Neuronal stem cell (in vitro differentiated cells): Measurements from ENCODE around the gene WFDC12.

Experiments used
- DNase-seq: peaks from one replicate; pipeline ENCODE4 v3.0.0-alpha.2; 2013; ENCODE audit warnings: low spot score
- H2AFZ ChIP-seq: one replicate; pipeline ENCODE4 v1.6.1; 2013; ENCODE audit warnings: mild to moderate bottlenecking, low read length, inconsistent platforms
- H2AK5ac ChIP-seq: 2 replicates; pipeline ENCODE4 v1.6.1; 2013; ENCODE audit warnings: low read depth, mild to moderate bottlenecking, inconsistent platforms, low read length, moderate library complexity, mixed read lengths
- H2BK120ac ChIP-seq: 2 replicates; pipeline ENCODE4 v1.6.1; 2013; ENCODE audit warnings: low read depth, mild to moderate bottlenecking, inconsistent platforms, low read length, moderate library complexity, mixed read lengths
- H2BK12ac ChIP-seq: one replicate; pipeline ENCODE4 v1.6.1; 2013; ENCODE audit warnings: low read length, inconsistent platforms
- H2BK15ac ChIP-seq: 2 replicates; pipeline ENCODE4 v1.6.1; 2013; ENCODE audit warnings: mild to moderate bottlenecking, low read length, inconsistent platforms, mixed read lengths
- H2BK5ac ChIP-seq: one replicate; pipeline ENCODE4 v1.6.1; 2013; ENCODE audit warnings: inconsistent platforms, mild to moderate bottlenecking, low read length, moderate library complexity
- H3K14ac ChIP-seq: one replicate; pipeline ENCODE4 v1.6.1; 2013; ENCODE audit warnings: low read length, inconsistent platforms
- H3K18ac ChIP-seq: 2 replicates; pipeline ENCODE4 v1.6.1; 2013; ENCODE audit warnings: low read length, inconsistent platforms
- H3K23ac ChIP-seq: 2 replicates; pipeline ENCODE4 v1.6.1; 2013; ENCODE audit warnings: low read depth, mild to moderate bottlenecking, mixed read lengths, low read length, inconsistent platforms; ENCODE audit not compliant: poor library complexity
- H3K27ac ChIP-seq: replicated peaks from 3 replicates; pipeline ENCODE4 v1.5.1; 2013; ENCODE audit warnings: low read length, inconsistent platforms
- H3K27me3 ChIP-seq, 3 experiments: 2 replicates each; pipeline ENCODE4 v1.6.1; 2013; ENCODE audit warnings: low read length in 3 of 3, mild to moderate bottlenecking in 2 of 3, inconsistent platforms in 1 of 3, low read depth in 1 of 3, mixed read lengths in 1 of 3, moderate library complexity in 1 of 3; ENCODE audit not compliant: control insufficient read depth in 3 of 3, insufficient read depth in 3 of 3
- H3K36me3 ChIP-seq, 2 donors: replicated peaks in 1 of 2; 2 replicates each; pipeline ENCODE4 v1.6.1; 2013; ENCODE audit warnings: low read length in 2 of 2; ENCODE audit not compliant: control insufficient read depth in 2 of 2, insufficient read depth in 2 of 2
- H3K4ac ChIP-seq: 2 replicates; pipeline ENCODE4 v1.6.1; 2013; ENCODE audit warnings: inconsistent platforms, mild to moderate bottlenecking, low read length, moderate library complexity
- H3K4me1 ChIP-seq, 2 donors: 1 replicate in 1 of 2; 2 replicates in 1 of 2; pipeline ENCODE4 v1.6.1; 2013; ENCODE audit warnings: low read length in 2 of 2, low read depth in 1 of 2; ENCODE audit not compliant: control insufficient read depth in 2 of 2, insufficient read depth in 1 of 2
- H3K4me2 ChIP-seq: one replicate; pipeline ENCODE4 v1.6.1; 2013; ENCODE audit warnings: mild to moderate bottlenecking, low read length, inconsistent platforms; ENCODE audit not compliant: insufficient read depth, poor library complexity, severe bottlenecking
- H3K4me3 ChIP-seq, 2 donors: 2 replicates each; pipeline ENCODE4 v1.5.1; 2013; ENCODE audit warnings: low read length in 2 of 2, mild to moderate bottlenecking in 2 of 2, inconsistent platforms in 1 of 2, moderate library complexity in 1 of 2
- H3K79me1 ChIP-seq: one replicate; pipeline ENCODE4 v1.6.1; 2013; ENCODE audit warnings: low read depth, mild to moderate bottlenecking, inconsistent platforms, low read length, moderate library complexity
- H3K9ac ChIP-seq: one replicate; pipeline ENCODE4 v1.6.1; 2013; ENCODE audit warnings: mild to moderate bottlenecking, low read depth, low read length, inconsistent platforms; ENCODE audit not compliant: poor library complexity
- H3K9me3 ChIP-seq, 2 donors: replicated peaks in 1 of 2; 2 replicates each; pipeline versions ENCODE3 to v1.6.1; 2013; ENCODE audit warnings: low read length in 2 of 2, mild to moderate bottlenecking in 2 of 2, inconsistent platforms in 1 of 2, low read depth in 1 of 2, mixed read lengths in 1 of 2, moderate library complexity in 1 of 2; ENCODE audit not compliant: control insufficient read depth in 2 of 2, insufficient read depth in 1 of 2
- H4K8ac ChIP-seq: one replicate; pipeline ENCODE4 v1.6.1; 2013; ENCODE audit warnings: low read depth, mild to moderate bottlenecking, inconsistent platforms, low read length, moderate library complexity
- H4K91ac ChIP-seq: one replicate; pipeline ENCODE4 v1.6.1; 2013; ENCODE audit warnings: low read length, low read depth, mild to moderate bottlenecking, inconsistent platforms; ENCODE audit not compliant: poor library complexity
- WGBS, 2 donors: extraction: QIAGEN DNeasy Blood & Tissue Kit; methylation state at CpG; one replicate each; pipeline ENCODE4 v1.1.7; 2013; ENCODE audit warnings: missing lambda C conversion rate in 2 of 2, mixed read lengths in 1 of 2; ENCODE audit not compliant: insufficient read length in 2 of 2, insufficient replicate concordance in 1 of 2; ENCODE audit errors: extremely low coverage in 2 of 2; 5-methylcytosine and 5-hydroxymethylcytosine counted together

Gene WFDC12

GRCh38 chr20:45097485-45098102 is 26.7 kb downstream of the WFDC12 start:
- H3K4me3 ChIP-seq = peak overlapping the region in 1 of 2 donors; percentile 52

GRCh38 chr20:45096781-45097180 is 27.5 kb downstream of the WFDC12 start:
- Histone ChIP-seq H2BK120ac (no peak overlapping the region), H3K79me1 (no peaks in the 10 kb centered on the region), H2BK12ac (no peak overlapping the region)

More at GRCh38 chr20:45097485-45098102, 26.7 kb downstream of the WFDC12 start:
- no peak overlapping the region for H4K8ac ChIP-seq
- H3K27me3 ChIP-seq = peaks cover 4 to 54% (median 48%) of the 10 kb centered on the region in 3 experiments
- H3K9ac ChIP-seq = peak overlapping the region; percentile 68
- H3K4me1 ChIP-seq = no peaks in the 10 kb centered on the region
- no peak overlapping the region for H2BK120ac ChIP-seq
- no peak overlapping the region for H3K4me2 ChIP-seq
- H3K79me1 ChIP-seq = no peaks in the 10 kb centered on the region
- no peak overlapping the region for H3K27ac ChIP-seq
- H3K18ac ChIP-seq = peak overlapping the region; percentile 86
- H3K9me3 ChIP-seq = peaks cover 0 to 8% of the 10 kb centered on the region in 2 donors
- peak overlapping the region; percentile 69 for H3K4ac ChIP-seq
- peak overlapping the region; percentile 94 for H3K14ac ChIP-seq
- H2AK5ac ChIP-seq = peak overlapping the region; percentile 47
- WGBS, 2 donors = no CpG with 5 or more reads among the region's 56 CpGs
- DNase-seq = no peak
- no peak overlapping the region for H2BK5ac ChIP-seq
- peak overlapping the region; percentile 13 for H2BK15ac ChIP-seq
- H3K36me3 ChIP-seq = no peaks in the 10 kb centered on the region
- H3K23ac ChIP-seq = peak overlapping the region; percentile 95
- no peak overlapping the region for H2AFZ ChIP-seq
- peak overlapping the region; percentile 96 for H2BK12ac ChIP-seq
- peak overlapping the region; percentile 41 for H4K91ac ChIP-seq

GRCh38 chr20:45095805-45096238 is 28.4 kb downstream of the WFDC12 start:
- Histone ChIP-seq H3K4me2 (no peak overlapping the region), H3K4ac (no peak overlapping the region), H3K36me3 (no peaks in the 10 kb centered on the region), H2BK12ac (no peak overlapping the region), H3K18ac (no peak overlapping the region), H3K4me1 (no peaks in the 10 kb centered on the region), H2BK5ac (no peak overlapping the region), H3K9ac (no peak overlapping the region), H4K8ac (no peak overlapping the region), H3K23ac (no peak overlapping the region), H3K27ac (no peak overlapping the region), H2BK15ac (no peak overlapping the region), H3K9me3 (peaks cover 0 to 8% of the 10 kb centered on the region in 2 donors), H3K27me3 (peaks cover 4 to 41% (median 40%) of the 10 kb centered on the region in 3 experiments), H4K91ac (no peak overlapping the region), H2AK5ac (no peak overlapping the region), H3K14ac (no peak overlapping the region), H2BK120ac (no peak overlapping the region), H2AFZ (peak overlapping the region; percentile 51), H3K4me3 (no peak overlapping the region), H3K79me1 (no peaks in the 10 kb centered on the region)
- DNase-seq = peak; percentile 43
- no CpG with 5 or more reads among the region's 7 CpGs for WGBS, 2 donors

More at GRCh38 chr20:45096781-45097180, 27.5 kb downstream of the WFDC12 start:
- Histone ChIP-seq H3K9me3 (peaks cover 0 to 8% of the 10 kb centered on the region in 2 donors), H2BK5ac (no peak overlapping the region), H3K36me3 (no peaks in the 10 kb centered on the region), H3K9ac (no peak overlapping the region), H3K27ac (no peak overlapping the region), H3K4ac (no peak overlapping the region), H2AK5ac (no peak overlapping the region), H3K4me3 (no peak overlapping the region), H3K4me1 (no peaks in the 10 kb centered on the region), H3K4me2 (no peak overlapping the region), H3K14ac (no peak overlapping the region), H3K18ac (no peak overlapping the region), H3K23ac (no peak overlapping the region), H2BK15ac (no peak overlapping the region), H4K8ac (no peak overlapping the region), H2AFZ (no peak overlapping the region), H3K27me3 (peaks cover 4 to 50% (median 48%) of the 10 kb centered on the region in 3 experiments), H4K91ac (no peak overlapping the region)
- no peak for DNase-seq
- WGBS, 2 donors = no CpG with 5 or more reads among the region's 9 CpGs

GRCh38 chr20:45094864-45095574 is 29.2 kb downstream of the WFDC12 start:
- no peak overlapping the region for H2AFZ ChIP-seq
- H3K79me1 ChIP-seq = no peaks in the 10 kb centered on the region
- H3K4me1 ChIP-seq = no peaks in the 10 kb centered on the region
- H3K18ac ChIP-seq = no peak overlapping the region
- no peak overlapping the region for H2AK5ac ChIP-seq
- no peak overlapping the region for H3K4me2 ChIP-seq
- no CpG with 5 or more reads among the region's 11 CpGs for WGBS, 2 donors
- peak overlapping the region; percentile 21 for H3K14ac ChIP-seq
- no peak overlapping the region for H2BK5ac ChIP-seq
- no peak overlapping the region for H3K9ac ChIP-seq
- H4K8ac ChIP-seq = no peak overlapping the region
- no peak overlapping the region for H4K91ac ChIP-seq
- no peak overlapping the region for H2BK12ac ChIP-seq
- no peaks in the 10 kb centered on the region for H3K36me3 ChIP-seq
- no peak overlapping the region for H3K27ac ChIP-seq
- no peak overlapping the region for H3K4me3 ChIP-seq
- H3K27me3 ChIP-seq = peaks cover 4 to 33% (median 32%) of the 10 kb centered on the region in 3 experiments
- no peak overlapping the region for H2BK120ac ChIP-seq
- H3K4ac ChIP-seq = no peak overlapping the region
- no peak for DNase-seq
- peak overlapping the region; percentile 24 for H2BK15ac ChIP-seq
- H3K23ac ChIP-seq = peak overlapping the region; percentile 46
- peaks cover 0 to 8% of the 10 kb centered on the region in 2 donors for H3K9me3 ChIP-seq
